ENCODE data around the gene MYD88.

The MYD88 gene

GRCh38 chr3:38136393-38136776 is 2.1 kb upstream of the MYD88 start:
- peaks cover 53 to 61% of the 10 kb centered on the region in 2 donors for H3K4me1 Mint-ChIP-seq (ENCODE audit: low read depth in 2 of 2)
- ATAC-seq (replicated peaks) = no peak

DNA sequence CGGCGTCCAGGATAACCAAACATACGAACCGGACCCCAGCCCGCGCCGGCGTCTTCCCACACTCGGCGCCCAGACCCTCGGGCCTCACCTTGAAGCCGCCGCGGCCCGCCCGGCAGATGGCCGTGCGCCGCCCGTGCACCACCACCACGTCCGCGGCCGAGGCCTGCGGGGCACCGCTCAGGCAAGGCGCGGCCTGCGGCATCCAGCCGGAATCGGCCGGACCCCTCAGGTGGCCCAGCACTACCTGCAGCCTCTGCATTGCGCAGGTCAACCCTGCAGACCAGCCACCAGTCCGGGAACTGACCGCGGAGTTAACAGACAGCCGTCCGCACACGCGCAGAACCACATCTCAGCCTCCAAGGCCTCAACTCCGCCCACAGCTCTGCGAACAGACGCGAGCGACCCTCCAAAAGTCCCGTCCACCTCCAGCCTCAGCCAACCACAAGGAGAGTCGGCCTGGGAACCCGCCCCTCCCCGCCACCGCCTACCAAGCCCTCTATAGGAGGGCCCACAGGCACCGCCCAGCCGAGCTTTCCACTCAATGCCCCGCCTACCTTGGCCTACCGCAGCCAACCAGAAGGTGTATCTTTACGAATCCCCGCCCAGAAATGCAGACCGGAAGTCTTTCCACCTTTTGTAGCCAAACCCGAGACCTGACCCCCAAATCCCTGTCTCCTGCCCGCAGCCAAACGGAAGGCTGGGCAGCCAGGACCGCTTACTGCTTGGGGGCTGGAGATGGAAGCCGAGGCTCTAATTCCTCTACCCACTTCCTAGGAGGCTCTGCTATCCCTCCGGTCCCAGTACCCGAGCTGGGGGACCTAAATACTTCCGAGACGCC is 1.5 kb upstream of the MYD88 start, which contains the start of gene ACAA1:
Gene ACAA1, minus strand, starts transcription at position 351 of the 838 bp plus-strand sequence. Its CDS starts 92 bp downstream, at position 259.
- peak; percentile 84 for ATAC-seq (replicated peaks)
- Mint-ChIP-seq H3K4me1 (ENCODE audit: low read depth in 2 of 2) (peaks cover 56% of the 10 kb centered on the region in 2 donors), H3K4me3 (peak within 1 kb of the TSS; percentile 92 to 97), H3K9me3 (no peaks in the 10 kb centered on the region), H3K36me3 (ENCODE audit: insufficient read depth) (peaks cover 33% of the 10 kb centered on the region), H3K27ac (peak within 1 kb of the TSS; percentile 90 to 93), H3K27me3 (no peaks in the 10 kb centered on the region)
- peak; percentile 93 to 96 (median 94) for DNase-seq

More at GRCh38 chr3:38136393-38136776, 2.1 kb upstream of the MYD88 start:
- Mint-ChIP-seq H3K27me3 (no peaks in the 10 kb centered on the region), H3K36me3 (ENCODE audit: insufficient read depth) (peaks cover 27% of the 10 kb centered on the region), H3K27ac (peak overlapping the region; percentile 90 to 93), H3K4me3 (peak overlapping the region; percentile 92 to 97), H3K9me3 (no peaks in the 10 kb centered on the region)
- no peak for DNase-seq

- ATAC-seq (replicated peaks) = no peak
- H3K4me1 Mint-ChIP-seq (ENCODE audit: low read depth in 2 of 2) = peaks cover 50 to 57% of the 10 kb centered on the region in 2 donors
These were observed 679 bp upstream of the MYD88 start for GRCh38 chr3:38137615-38138348.

DNA sequence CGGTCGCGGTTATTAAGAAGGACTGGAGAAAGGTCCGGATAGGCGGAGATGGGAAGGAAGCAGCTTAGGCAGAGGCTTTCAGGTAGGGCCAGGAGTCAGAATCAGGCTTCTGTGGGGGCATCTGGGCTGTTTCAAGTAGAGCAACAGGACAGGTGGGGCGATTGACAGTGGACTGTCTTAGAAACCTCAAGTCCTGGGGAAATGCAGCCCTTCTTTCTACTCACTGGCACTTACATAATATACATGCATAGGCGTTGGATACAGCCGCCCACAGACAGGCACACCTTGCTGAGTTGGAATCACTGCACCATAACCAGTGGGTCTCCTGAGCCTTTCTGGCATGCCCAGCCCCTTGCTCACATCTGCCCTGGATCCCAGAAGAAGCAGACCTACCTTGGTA is 730 bp downstream of the MYD88 start:
- ATAC-seq (replicated peaks) (no peak), DNase-seq (no peak)
- Mint-ChIP-seq H3K4me1 (ENCODE audit: low read depth in 2 of 2) (peaks cover 44 to 54% of the 10 kb centered on the region in 2 donors), H3K9me3 (no peaks in the 10 kb centered on the region), H3K36me3 (ENCODE audit: insufficient read depth) (peaks cover 39% of the 10 kb centered on the region), H3K4me3 (peak overlapping the region; percentile 92 to 97), H3K27ac (peak overlapping the region; percentile 90 to 93), H3K27me3 (no peaks in the 10 kb centered on the region)

More at GRCh38 chr3:38137615-38138348, 679 bp upstream of the MYD88 start:
- Mint-ChIP-seq H3K27ac (peak overlapping the region; percentile 90 to 93), H3K36me3 (ENCODE audit: insufficient read depth) (peaks cover 36% of the 10 kb centered on the region), H3K27me3 (no peaks in the 10 kb centered on the region), H3K4me3 (peak overlapping the region; percentile 92 to 97), H3K9me3 (no peaks in the 10 kb centered on the region)
- peak in 1 of 3 experiments; percentile 20 for DNase-seq

DNA sequence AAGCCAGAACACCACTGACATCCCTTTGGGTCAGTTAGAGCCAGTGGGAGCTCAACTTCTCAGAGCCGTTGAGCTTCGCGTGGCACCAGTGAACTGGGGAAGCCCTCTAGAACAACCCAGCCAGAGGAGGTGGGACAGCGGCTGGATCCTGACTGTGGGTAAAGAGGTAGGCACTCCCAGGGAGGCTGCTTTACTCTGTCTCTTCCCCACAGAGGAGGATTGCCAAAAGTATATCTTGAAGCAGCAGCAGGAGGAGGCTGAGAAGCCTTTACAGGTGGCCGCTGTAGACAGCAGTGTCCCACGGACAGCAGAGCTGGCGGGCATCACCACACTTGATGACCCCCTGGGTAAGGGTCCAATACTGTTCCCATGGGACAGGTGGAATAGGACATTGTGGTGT is 1.2 kb downstream of the MYD88 start:
- no peaks in the 10 kb centered on the region for H3K27me3 Mint-ChIP-seq
- no peak for DNase-seq
- peaks cover 39% of the 10 kb centered on the region for H3K36me3 Mint-ChIP-seq (ENCODE audit: insufficient read depth)
- H3K9me3 Mint-ChIP-seq = no peaks in the 10 kb centered on the region
- no peak for ATAC-seq (replicated peaks)
- peaks cover 41 to 52% of the 10 kb centered on the region in 2 donors for H3K4me1 Mint-ChIP-seq (ENCODE audit: low read depth in 2 of 2)
- H3K4me3 Mint-ChIP-seq = peak overlapping the region; percentile 92 to 97
- peak overlapping the region; percentile 90 to 93 for H3K27ac Mint-ChIP-seq

GRCh38 chr3:38140326-38141172 is 2.1 kb downstream of the MYD88 start:
- Mint-ChIP-seq H3K27ac (peak overlapping the region; percentile 52 to 90), H3K4me3 (peak overlapping the region; percentile 92 to 97), H3K27me3 (no peaks in the 10 kb centered on the region), H3K36me3 (ENCODE audit: insufficient read depth) (peaks cover 39% of the 10 kb centered on the region), H3K9me3 (no peaks in the 10 kb centered on the region), H3K4me1 (ENCODE audit: low read depth in 2 of 2) (peaks cover 34 to 47% of the 10 kb centered on the region in 2 donors)
- DNase-seq (no peak), ATAC-seq (replicated peaks) (no peak)

- DNase-seq (no peak), ATAC-seq (replicated peaks) (no peak)
- peak overlapping the region in 1 of 2 donors; percentile 92 for H3K4me3 Mint-ChIP-seq
- peaks cover 26 to 39% of the 10 kb centered on the region in 2 donors for H3K4me1 Mint-ChIP-seq (ENCODE audit: low read depth in 2 of 2)
- H3K27ac Mint-ChIP-seq = peak overlapping the region; percentile 73 to 90
- no peaks in the 10 kb centered on the region for H3K27me3 Mint-ChIP-seq
- H3K9me3 Mint-ChIP-seq = peaks cover 0 to 5% of the 10 kb centered on the region in 2 donors
- H3K36me3 Mint-ChIP-seq (ENCODE audit: insufficient read depth) = peaks cover 31% of the 10 kb centered on the region
These were observed 2.9 kb downstream of the MYD88 start for GRCh38 chr3:38141173-38141951.

- Mint-ChIP-seq H3K27ac (peak overlapping the region; percentile 53 to 73), H3K4me1 (ENCODE audit: low read depth in 2 of 2) (peaks cover 25 to 38% of the 10 kb centered on the region in 2 donors), H3K4me3 (no peak overlapping the region), H3K27me3 (no peaks in the 10 kb centered on the region), H3K9me3 (peaks cover 0 to 10% of the 10 kb centered on the region in 2 donors), H3K36me3 (ENCODE audit: insufficient read depth) (peaks cover 29% of the 10 kb centered on the region)
- DNase-seq (no peak), ATAC-seq (replicated peaks) (no peak)
These were observed 3.5 kb downstream of the MYD88 start for GRCh38 chr3:38141952-38142273.

DNA sequence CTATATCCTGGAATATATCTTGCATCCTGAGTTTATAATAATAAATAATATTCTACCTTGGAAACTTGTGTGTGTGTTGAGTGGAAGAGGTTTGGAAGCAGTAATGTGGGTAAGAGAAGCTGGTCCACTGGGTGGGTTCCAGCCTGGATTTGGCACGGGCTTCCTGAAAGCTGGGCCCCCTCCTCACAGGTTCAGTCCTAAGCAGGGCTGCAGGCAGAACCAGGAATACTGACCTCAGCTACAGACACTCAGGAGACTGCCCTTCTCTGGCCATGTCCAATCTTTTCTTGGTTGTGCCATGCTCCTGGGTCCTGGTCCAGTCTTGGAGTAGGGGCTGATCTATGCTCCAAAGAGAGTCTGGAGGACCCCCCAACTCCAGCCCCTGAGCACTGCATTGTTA is 4.5 kb downstream of the MYD88 start:
- no peak for ATAC-seq (replicated peaks)
- Mint-ChIP-seq H3K27me3 (no peaks in the 10 kb centered on the region), H3K4me3 (no peak overlapping the region), H3K9me3 (peaks cover 0 to 12% of the 10 kb centered on the region in 2 donors), H3K4me1 (ENCODE audit: low read depth in 2 of 2) (peaks cover 18 to 29% of the 10 kb centered on the region in 2 donors), H3K27ac (no peak overlapping the region), H3K36me3 (ENCODE audit: insufficient read depth) (peaks cover 27% of the 10 kb centered on the region)
- no peak for DNase-seq

GRCh38 chr3:38143511-38143910 is 5.0 kb downstream of the MYD88 start:
- H3K27ac Mint-ChIP-seq = no peak overlapping the region
- ATAC-seq (replicated peaks) (no peak), DNase-seq (no peak)
- peaks cover 26% of the 10 kb centered on the region for H3K36me3 Mint-ChIP-seq (ENCODE audit: insufficient read depth)
- no peaks in the 10 kb centered on the region for H3K27me3 Mint-ChIP-seq
- H3K4me3 Mint-ChIP-seq = no peak overlapping the region
- peaks cover 13 to 24% of the 10 kb centered on the region in 2 donors for H3K4me1 Mint-ChIP-seq (ENCODE audit: low read depth in 2 of 2)
- peaks cover 0 to 12% of the 10 kb centered on the region in 2 donors for H3K9me3 Mint-ChIP-seq

GRCh38 chr3:38146504-38146903 is 8.0 kb downstream of the MYD88 start:
- H3K27me3 Mint-ChIP-seq = no peaks in the 10 kb centered on the region
- peaks cover 10% of the 10 kb centered on the region in 2 donors for H3K4me1 Mint-ChIP-seq (ENCODE audit: low read depth in 2 of 2)
- peak overlapping the region in 1 of 2 donors; percentile 11 for H3K27ac Mint-ChIP-seq

DNA sequence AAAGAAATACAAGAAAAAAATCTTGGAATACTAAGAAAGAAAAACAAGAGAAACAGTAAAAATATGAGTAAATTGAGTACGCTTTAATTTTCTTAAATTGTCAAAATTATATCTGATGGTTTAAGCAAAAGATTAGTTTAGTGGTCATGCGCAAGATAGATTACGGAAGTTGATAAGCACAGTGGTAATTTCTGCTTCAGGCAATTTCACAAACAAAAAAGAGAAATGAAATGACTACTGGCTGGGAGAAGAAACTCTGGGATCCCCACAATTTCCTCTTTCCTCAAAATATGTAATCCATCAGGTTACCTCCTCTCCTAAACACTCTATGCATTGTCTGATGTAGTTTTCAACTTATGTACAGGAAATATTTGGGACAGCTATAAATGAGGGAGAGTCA is 9.0 kb downstream of the MYD88 start:
- ATAC-seq (replicated peaks) (no peak), DNase-seq (no peak)
- H3K4me3 Mint-ChIP-seq = no peak overlapping the region
- H3K27me3 Mint-ChIP-seq = no peaks in the 10 kb centered on the region
- peaks cover 0 to 12% of the 10 kb centered on the region in 2 donors for H3K9me3 Mint-ChIP-seq
- H3K4me1 Mint-ChIP-seq (ENCODE audit: low read depth in 2 of 2) = peaks cover 11 to 16% of the 10 kb centered on the region in 2 donors
- no peak overlapping the region for H3K27ac Mint-ChIP-seq
- peaks cover 8% of the 10 kb centered on the region for H3K36me3 Mint-ChIP-seq (ENCODE audit: insufficient read depth)

More at GRCh38 chr3:38146504-38146903, 8.0 kb downstream of the MYD88 start:
- ATAC-seq (replicated peaks) (no peak), DNase-seq (no peak)
- Mint-ChIP-seq H3K9me3 (peaks cover 0 to 12% of the 10 kb centered on the region in 2 donors), H3K4me3 (no peak overlapping the region), H3K36me3 (ENCODE audit: insufficient read depth) (peaks cover 15% of the 10 kb centered on the region)
